Measurements from ENCODE around the gene VAT1.
"Not testable (repeated sequence)": the region's sequence is repeated elsewhere in the genome, so short reads cannot be mapped to it uniquely, and the experiment has no call there.

Gene VAT1

DNA sequence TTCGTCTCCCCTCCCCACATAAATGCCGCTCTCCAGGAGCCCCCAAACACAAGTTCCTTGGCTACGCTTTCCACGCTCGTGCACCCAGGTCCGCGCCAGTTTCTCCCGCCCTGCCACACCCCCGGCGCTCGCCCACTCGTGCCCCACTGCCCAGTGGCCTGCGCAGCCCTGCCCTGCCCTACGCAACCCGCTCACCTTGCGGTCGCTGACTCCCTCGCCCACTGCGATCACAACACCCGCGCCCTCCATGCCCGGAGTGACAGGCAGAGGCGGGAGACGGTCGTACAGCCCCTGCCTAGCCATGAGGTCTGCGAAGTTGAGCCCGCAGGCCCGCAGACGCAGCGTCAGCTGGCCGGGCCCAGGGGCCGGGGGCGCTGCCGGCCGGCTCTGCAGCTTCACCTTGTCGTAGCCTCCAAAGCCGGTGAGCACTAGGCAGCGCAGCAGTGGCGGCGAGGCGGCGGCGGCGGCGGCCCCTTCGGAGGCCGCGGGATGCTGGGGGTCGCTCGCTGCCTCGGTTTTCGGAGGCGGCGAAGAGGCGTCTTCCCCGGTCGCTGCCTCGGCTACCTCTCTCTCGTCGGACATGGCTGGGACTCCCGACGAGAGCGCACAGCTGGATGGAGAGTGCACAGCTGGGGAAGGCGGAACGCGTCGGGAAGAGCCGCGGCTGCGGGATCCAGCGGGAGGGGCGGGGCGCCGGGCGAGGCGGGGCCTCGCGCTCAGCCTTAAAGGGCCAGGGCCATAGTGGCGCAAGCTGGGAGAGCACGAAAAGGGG lies at the start of gene VAT1:
Gene VAT1 (minus strand): TSS at position 645 of the 772 bp plus-strand sequence. CDS start 63 bp downstream, at position 582.
- DNase-seq (ENCODE audit: low read depth in 2 of 2): peak in 1 of 2 donors; percentile 35

DNA sequence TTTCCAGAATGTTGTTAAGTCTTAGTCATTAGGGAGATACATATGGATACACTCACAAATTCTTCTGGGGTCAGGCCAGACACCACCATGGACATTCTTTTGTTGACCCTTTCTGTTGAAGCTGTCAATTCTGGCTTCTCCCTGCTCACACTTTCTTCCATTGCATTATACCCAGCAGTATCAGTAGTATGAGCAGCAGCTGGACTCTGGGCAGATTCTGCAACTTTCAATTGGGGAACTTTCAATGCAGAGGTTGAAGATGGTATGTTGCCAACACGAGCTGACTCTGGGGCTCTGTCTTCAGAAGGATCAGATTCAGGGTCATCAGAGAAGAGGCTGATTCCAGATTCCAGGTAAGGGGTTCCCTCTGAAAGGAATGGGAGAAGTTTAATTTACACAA lies 48.7 kb upstream of the VAT1 start:
- no peak for DNase-seq (ENCODE audit: low read depth in 2 of 2)

GRCh38 chr17:43070257-43070656 lies 48.1 kb upstream of the VAT1 start:
- DNase-seq (ENCODE audit: low read depth in 2 of 2): no peak

DNA sequence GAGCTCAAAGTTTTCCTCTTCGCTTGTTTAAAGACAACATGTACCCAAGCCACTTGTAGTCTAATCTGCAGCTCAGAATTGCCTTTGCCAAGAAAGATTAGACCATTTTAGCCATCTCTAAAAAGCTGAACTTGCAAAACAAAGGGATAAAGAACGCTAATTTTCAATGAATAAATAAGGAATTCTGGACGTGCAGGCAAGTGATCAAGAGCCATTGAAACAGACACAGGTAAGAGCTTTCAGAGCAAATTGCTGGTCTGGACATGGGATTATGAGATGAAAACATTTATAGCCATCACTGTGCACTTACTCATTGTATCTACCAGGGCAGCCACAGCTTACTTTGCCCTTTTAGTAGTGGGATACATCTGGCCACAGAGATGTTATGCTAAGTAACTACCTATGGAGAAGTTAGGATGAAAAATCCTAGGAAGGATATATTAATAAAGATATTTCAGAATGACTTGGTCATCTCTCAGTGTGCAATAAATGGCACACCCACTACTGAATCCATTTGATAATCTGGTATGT lies 47.2 kb upstream of the VAT1 start:
- DNase-seq (ENCODE audit: low read depth in 2 of 2): no peak

GRCh38 chr17:43068570-43069367 lies 46.6 kb upstream of the VAT1 start:
- no peak for DNase-seq (ENCODE audit: low read depth in 2 of 2)

GRCh38 chr17:43062984-43063638 lies 40.9 kb upstream of the VAT1 start:
- DNase-seq (ENCODE audit: low read depth in 2 of 2): no peak

- DNase-seq (ENCODE audit: low read depth in 2 of 2): no peak
Observed at GRCh38 chr17:43056051-43056450, 33.9 kb upstream of the VAT1 start.

DNA sequence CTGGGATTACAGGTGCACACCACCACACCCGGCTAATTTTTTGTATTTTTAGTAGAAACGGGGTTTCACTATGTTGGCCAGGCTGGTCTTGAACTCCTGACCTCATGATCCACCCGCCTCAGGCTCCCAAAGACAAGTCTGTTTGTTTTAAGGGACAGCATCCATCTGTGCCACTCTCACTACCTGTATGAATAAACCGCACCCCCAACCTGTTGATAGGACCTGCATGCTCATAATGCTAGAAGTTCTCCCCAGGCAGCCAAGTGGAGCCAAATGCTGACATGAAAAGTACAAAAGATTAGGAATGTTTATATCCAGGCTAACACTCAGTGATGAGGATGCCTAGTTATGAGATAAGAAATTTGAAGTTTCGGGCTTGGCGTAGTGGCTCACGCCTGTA lies 30.8 kb upstream of the VAT1 start:
- not testable (repeated sequence) for DNase-seq (ENCODE audit: low read depth in 2 of 2)

- DNase-seq (ENCODE audit: low read depth in 2 of 2): no peak
Observed at GRCh38 chr17:43051969-43052368, 29.8 kb upstream of the VAT1 start.

- DNase-seq (ENCODE audit: low read depth in 2 of 2): no peak
Observed at GRCh38 chr17:43044024-43044423, 21.8 kb upstream of the VAT1 start.

GRCh38 chr17:43043307-43043706 lies 21.1 kb upstream of the VAT1 start:
- DNase-seq (ENCODE audit: low read depth in 2 of 2): no peak

DNA sequence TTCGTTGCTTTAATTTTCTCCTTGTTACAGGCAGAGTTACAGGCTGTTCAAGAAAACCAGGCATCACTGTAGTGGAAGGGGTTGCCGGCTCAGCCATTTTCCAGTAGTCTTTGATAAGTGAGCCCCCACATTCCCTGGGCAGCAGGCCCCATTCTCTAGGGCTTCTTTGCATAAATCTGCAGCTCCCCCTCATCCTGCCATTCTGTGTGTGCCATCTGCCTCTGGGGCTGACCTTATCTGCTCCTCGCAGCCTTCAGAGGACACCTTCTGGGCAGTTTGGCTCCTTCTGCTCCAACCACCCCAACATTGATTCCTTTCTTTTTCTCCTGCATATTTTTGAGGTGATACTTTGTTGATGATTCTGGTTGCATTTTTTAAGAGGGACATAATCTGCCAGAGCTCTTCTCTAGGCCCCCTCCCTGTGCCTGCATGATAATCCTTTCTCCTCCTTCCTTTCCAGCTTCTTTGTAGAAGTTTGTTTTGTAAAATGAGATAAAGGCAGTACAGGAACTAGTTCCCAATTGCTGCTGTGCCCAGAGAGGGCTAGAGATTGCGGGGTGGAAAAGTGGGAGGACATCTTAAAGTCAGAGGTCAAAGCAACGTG lies 19.9 kb upstream of the VAT1 start:
- DNase-seq (ENCODE audit: low read depth in 2 of 2): no peak

GRCh38 chr17:43040655-43041054 lies 18.5 kb upstream of the VAT1 start:
- no peak for DNase-seq (ENCODE audit: low read depth in 2 of 2)

DNA sequence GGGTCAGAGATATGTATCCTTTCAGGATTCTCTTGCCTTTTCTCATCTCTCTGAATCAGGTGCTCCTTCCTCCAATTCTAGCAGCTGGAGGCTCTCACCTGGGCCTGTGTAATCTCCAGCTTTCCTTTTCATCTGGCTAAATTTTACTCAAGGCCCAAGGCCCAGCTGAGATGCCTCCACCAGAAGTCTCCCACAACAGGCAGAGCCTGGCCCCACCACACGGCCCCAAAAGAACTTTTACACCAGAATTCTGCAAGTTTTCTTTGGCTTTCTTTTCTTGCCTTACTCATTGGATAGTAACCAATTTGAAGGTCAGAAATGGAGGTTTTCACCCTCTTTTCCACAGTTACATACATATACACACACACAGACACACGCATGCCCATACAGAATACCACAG lies 17.5 kb upstream of the VAT1 start:
- no peak for DNase-seq (ENCODE audit: low read depth in 2 of 2)

GRCh38 chr17:43034894-43035293 lies 12.7 kb upstream of the VAT1 start:
- DNase-seq (ENCODE audit: low read depth in 2 of 2): no peak

DNA sequence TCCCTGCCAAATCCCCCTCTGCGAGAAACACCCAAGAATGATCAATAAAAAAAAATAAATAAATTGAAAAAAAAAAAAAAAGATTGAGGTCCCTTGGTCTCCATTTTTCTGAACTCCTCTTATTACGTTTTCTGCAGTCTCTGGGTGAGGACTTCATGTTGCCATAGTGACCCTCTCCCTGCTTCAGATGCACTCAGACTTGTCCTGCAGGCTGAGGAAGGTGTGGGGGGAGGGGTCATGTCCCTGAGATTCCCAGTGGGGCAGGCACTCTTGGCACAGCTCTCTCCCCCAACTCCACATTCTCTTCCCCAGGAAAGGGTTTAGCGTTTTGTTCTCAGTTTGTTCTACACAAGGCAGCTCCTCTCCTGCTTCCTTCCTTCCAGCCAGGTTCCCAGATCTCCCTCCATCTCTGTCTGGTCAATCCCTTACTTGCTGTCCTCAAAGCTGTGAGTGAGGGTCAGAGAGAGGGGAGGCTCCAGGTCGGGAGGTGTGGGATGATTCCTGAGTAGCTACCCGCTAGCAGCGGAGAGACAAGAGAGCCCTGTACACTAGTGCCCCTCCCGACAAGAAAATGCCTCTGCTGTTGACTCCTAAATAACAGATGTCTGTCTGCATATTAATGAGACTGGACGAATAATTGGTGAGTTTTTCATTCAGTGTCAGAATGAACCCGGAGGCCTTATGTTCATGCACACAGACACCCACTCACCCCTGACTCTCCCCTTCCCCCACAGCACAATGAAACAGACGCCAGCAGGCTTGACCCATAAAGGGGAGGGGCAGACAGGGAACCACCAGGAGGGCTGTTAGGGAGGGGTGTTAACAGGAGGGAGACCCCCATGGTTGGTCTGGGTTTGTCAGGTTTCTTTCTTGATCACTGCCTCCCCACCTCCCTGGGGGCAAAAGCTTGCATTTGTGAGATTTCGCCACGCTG lies 12.0 kb upstream of the VAT1 start:
- no peak for DNase-seq (ENCODE audit: low read depth in 2 of 2)

GRCh38 chr17:43031666-43032065 lies 9.5 kb upstream of the VAT1 start:
- no peak for DNase-seq (ENCODE audit: low read depth in 2 of 2)

DNA sequence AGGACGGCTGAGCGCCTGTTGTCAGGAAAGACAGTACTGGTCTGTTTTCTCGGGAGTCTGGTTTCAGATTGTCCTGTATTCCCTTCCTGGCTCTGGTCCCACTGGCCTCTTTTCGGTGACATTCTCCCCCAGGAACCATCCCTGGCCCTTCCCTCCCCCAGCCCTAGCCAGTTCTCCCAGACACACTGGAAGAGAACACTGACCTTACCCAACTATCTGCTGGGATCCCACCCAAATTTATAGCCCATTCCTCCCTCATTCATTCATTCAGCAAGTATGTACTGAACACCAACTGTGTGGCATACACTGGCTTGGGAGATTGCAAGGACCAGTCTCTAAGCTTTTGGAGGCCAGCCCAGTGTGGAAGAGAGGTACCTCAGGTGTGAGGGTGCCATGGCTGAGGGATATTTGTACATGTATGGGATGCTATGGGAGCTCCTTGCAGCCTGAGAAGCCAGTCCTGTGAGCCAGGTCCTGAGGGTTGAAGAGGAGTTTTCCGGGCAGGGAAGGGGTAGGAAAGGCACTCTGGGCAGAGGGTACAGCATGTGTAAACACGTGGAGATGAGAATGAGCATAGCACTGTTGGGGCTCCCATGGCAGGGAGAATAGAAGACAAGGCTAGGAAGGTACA lies 8.1 kb upstream of the VAT1 start:
- DNase-seq (ENCODE audit: low read depth in 2 of 2): no peak

DNA sequence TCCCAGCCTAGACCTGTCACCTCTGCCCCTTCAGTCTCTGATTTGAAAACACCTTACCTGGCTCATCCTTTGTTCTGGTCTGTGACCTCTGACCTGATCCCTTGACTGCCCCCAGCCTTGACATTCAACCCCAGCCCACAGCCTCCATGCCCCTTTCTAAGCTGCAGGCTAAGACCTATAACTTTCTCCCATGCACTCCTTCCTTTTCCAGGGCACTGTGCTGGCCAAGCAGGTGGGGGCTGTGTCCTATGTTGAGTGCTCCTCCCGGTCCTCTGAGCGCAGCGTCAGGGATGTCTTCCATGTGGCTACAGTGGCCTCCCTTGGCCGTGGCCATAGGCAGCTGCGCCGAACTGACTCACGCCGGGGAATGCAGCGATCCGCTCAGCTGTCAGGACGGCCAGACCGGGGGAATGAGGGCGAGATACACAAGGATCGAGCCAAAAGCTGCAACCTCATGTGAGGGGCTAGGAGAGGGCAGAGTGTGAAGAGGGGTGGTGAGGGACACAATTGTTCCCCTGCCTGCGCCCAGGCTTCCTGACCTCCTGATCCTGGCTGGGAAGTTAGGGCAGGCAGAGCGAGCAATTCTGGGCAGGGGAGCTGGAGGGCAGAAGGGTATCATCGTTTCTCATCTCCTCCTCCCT lies 6.2 kb upstream of the VAT1 start:
- DNase-seq (ENCODE audit: low read depth in 2 of 2): no peak
